Subcutaneous adipose tissue (tissue), 4 donors: ENCODE results near the gene ACTL6B. TPM values are rescaled to one million over a fixed set of nuclear protein-coding genes. Genes with fewer than 3 reads are reported as not detected.

Source experiments
- total RNA-seq, 4 donors: library from RNA; depleted of rRNA; stranded (reverse); fragments of >200 nt; gene quantifications; one replicate each; pipeline ENCODE4 v1.1.0, GENCODE V29; 2016
- TF ChIP-seq, protein P1 (sequence below): fragments of 450-650 bp; IDR thresholded peaks from one replicate; pipeline ENCODE4 v1.5.1; 2016; ENCODE audit warnings: low read depth, mild to moderate bottlenecking, control low read depth, antibody characterized with exemption, moderate library complexity

Gene ACTL6B
- total RNA-seq, 4 donors from 2014 or later: not detected

DNA sequence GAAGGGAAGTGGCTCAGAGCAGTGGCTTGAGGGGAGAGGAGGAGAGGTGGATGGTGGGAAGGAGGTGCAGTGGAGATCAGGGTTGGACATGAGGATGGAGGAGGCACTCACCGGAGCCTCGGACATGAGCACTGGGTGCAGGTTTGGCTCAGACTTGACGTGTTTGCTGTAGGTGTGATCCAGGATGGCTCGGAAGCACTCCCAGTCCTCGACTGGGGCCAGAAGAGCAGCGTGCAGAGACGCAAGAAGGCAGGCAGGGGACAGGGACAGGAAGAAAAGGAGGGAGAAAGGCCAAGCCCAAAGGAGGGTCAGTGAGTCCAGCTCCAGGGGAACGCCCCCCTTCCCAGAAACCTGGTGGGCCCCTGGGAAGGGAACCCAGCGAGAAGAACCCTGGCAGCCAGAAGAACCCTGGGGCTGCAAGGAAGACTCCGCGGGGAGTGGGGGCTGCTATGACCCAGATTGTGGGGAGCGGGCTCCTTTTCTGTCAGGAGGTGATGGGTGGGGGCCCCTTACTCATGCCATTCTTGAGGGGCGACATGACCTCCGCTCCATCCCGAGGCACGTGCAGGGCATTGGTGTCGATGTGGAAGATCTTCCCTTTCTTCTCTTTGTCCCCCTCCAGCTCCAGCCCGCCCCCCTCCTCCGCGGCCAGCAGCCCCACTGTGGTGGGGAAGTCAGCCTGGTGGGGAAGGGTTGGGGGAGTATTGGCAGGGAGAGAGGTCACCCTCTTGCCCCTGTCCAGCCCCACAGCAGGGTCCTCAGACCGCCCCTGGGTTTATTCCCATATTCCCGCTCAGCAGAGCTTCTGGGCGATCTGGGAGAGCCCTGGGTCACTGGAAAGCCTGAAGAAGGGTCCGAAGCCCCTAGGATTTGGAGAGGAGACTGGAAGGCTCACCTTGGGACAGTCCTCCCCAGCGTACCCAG lies 1.1 kb downstream of the ACTL6B start:
- TF ChIP-seq, protein P1, sequence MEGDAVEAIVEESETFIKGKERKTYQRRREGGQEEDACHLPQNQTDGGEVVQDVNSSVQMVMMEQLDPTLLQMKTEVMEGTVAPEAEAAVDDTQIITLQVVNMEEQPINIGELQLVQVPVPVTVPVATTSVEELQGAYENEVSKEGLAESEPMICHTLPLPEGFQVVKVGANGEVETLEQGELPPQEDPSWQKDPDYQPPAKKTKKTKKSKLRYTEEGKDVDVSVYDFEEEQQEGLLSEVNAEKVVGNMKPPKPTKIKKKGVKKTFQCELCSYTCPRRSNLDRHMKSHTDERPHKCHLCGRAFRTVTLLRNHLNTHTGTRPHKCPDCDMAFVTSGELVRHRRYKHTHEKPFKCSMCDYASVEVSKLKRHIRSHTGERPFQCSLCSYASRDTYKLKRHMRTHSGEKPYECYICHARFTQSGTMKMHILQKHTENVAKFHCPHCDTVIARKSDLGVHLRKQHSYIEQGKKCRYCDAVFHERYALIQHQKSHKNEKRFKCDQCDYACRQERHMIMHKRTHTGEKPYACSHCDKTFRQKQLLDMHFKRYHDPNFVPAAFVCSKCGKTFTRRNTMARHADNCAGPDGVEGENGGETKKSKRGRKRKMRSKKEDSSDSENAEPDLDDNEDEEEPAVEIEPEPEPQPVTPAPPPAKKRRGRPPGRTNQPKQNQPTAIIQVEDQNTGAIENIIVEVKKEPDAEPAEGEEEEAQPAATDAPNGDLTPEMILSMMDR: no peak

DNA sequence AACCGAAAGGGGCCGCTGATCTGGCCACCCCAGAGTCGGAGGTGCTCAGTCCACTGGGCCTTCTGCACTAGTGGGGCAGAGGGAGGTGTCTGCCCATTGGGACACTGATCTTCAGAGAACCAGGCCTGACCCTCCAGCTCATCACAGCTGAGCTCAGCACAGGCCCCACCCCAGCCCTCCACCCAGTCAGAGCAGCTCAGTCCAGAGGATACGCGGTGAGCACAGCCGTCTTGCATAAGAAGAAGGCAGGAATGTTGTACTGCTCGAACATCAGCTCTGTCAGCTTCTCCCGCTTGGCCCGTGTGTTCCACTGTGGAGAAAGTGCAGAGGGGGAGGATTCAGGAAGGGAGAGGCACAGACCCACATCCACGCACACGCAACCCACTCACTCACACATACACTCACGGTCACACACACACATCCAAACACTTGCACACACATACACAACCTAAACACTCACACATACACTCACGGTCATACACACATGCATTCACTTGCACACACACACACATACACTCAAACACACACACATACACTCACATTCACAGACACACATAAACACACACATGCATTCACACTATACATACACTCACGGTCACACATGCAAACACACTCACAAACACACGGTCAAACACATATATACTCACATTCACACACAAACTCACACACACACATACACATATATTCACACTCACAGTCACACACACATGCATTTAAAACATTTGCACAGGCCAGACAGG lies 6.3 kb downstream of the ACTL6B start:
- TF ChIP-seq, protein P1: no peak

DNA sequence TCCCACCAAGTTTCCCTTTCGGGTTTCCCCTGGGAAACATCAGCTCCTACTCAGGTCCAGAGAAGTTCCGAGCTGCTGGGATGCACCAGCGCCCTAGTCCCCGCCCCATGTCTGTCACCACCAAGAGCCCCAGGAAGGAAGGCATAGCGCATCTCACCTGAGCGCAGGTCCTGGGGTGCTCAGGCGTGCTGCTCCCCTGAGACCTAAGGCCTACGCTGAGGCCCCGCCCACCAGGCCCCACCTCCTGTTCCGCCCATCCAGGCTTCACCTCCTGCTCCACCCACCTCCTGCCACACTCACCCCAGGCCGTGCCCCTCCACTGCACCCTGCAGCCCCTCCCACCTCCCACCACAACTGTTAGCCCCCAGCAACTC lies 13.7 kb downstream of the ACTL6B start:
- TF ChIP-seq, protein P1: no peak

DNA sequence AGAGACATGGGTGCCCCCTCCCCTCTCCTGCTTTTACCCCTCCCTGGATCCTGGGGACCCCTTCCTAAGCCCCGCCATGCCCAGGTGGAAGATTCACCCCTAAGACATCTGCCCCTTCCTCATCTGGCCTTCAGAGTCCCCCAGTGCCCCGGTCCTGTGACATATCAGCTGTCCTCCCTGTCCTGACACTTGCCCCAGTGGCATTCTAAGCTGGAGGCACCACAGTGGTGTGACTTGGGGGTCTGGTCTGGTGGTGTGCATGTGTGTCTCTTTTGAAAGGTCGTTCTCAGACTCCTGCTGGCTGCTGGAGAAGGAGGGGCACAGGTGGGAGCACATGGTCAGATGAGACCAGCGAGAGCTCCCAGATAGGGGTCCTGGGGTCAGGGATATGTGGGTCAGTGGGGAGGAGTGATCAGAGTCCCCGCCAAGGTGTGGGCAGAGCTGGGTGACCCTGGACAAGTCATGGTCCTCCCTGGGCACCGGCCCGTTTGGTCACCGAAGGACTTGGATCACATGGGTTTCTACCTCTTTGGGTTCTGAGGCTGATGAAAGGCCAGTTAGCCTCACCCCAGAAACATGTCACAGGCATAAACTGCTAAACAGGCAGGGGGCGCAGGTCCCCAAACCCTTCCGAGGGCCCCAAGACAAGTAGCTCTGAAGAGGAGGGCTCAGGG lies 14.3 kb downstream of the ACTL6B start:
- TF ChIP-seq, protein P1: no peak

DNA sequence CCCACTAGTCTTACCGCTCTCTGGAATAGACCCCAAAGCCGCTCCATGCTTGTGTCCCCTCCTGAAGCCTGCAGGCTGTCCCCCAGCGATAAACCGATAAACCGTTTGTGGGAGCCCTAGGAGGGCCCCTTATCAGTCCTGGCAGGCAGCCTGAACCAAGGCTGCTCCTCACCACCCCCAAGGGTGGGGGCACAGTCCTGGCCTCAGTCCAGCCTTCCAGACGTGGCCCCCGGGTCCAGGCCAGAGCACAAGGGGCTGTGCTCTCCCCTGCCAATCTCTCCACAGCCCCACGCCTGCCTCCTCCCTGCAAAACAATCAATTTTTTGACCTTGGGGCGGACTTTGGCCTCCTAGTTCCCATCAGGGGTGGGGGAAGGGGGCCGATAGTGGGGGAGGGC lies 14.8 kb downstream of the ACTL6B start, which contains the start of gene TFR2:
Gene TFR2, minus strand, starts transcription at position 90 of the 397 bp plus-strand sequence. Its CDS starts 43 bp downstream, at position 47.
- TF ChIP-seq, protein P1: no peak

DNA sequence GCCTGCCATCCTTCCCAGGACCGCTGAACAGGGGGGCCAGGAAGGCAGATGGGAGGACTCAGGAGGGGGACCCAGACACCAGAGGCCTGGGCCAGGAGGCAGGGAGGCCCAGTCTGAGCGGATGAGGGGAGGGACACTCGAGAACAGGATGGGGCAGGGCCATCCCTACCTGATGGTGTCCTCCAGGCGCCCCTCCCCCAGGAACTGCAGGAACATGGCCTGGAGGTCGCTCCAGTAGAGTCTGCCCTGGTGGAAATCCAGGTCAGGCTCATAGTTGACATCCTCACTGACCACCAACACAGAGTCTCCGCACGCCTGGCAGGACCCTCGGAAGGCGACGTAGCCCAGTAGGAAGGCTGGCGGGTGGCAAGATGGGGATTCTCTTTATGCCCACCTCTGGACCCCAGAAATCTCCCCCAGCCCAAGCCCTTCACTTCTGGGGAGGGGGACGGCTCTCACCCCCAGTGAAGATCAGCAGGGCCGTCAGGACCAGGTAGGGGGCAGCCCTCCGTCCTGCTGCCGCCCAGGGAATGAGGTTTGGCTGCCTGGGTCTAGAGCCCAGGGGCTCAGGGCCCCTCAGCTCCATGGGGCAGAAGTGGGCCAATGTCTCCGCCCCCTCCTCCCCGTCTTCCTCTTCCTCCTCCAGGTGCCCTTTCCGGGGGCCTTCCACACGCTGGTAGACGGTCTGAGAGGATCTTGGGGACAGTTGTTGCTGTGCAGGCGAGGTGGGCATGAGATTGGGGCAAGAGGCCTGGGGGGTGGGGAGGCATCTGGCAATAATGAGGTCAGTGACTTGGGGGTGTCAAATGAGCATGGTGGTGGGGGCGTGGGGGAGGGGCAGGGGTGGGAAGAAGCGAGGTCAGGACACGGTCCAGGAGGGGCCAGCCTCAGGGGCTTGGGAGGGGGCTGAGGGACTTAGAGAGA lies 15.5 kb downstream of the ACTL6B start:
- TF ChIP-seq, protein P1: no peak
